GF-D8 (cell line): ENCODE results near the gene NLRP4.
"Not testable (repeated sequence)": the region's sequence is repeated elsewhere in the genome, so short reads cannot be mapped to it uniquely, and the experiment has no call there.

ENCODE experiments used
- DNase-seq: peaks from one replicate; lab custom pipeline; 2025; lab: John Stamatoyannopoulos, UW

The NLRP4 gene

DNA sequence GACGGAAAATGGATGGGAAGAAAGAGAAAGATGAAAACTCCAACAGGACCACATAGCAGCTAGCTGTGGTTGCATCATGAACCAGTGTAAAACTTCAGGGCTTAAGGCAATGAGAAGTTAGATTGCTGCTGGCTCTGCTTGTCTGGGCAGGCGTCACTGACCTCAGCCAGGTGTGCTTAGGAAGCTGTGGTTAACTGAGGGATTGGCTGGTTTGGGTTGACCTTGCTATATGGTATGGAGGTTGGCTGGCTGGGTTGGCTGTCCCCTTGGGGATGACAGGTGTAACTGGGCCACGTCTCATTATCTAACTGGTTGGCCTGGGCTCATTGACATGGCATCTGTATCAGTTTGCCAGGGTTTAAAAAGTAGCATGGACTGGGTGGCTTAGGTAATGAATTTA lies 40.9 kb downstream of the NLRP4 start:
- DNase-seq = no peak

- DNase-seq = no peak
Observed at GRCh38 chr19:55882626-55883025, 46.3 kb downstream of the NLRP4 start.

DNA sequence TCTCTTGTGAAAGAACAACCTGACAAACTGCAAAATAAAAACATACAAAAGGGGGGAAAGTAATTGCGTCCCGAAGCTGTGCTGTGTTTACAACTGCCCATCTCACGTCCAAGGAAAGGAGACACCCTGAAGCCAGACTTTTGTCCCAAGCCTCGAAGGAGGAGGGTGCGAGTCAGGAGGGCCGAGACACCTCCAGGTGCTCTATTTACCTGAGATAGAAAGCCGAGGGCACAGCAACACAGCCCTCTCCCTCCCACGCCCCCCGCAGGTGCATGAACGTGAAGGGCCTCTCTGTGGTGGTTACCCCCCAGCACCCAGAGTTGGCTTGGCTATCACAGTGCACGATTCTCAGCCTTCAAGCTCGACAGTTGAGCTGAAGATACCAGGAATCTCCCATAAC lies 62.6 kb downstream of the NLRP4 start:
- DNase-seq = no peak

DNA sequence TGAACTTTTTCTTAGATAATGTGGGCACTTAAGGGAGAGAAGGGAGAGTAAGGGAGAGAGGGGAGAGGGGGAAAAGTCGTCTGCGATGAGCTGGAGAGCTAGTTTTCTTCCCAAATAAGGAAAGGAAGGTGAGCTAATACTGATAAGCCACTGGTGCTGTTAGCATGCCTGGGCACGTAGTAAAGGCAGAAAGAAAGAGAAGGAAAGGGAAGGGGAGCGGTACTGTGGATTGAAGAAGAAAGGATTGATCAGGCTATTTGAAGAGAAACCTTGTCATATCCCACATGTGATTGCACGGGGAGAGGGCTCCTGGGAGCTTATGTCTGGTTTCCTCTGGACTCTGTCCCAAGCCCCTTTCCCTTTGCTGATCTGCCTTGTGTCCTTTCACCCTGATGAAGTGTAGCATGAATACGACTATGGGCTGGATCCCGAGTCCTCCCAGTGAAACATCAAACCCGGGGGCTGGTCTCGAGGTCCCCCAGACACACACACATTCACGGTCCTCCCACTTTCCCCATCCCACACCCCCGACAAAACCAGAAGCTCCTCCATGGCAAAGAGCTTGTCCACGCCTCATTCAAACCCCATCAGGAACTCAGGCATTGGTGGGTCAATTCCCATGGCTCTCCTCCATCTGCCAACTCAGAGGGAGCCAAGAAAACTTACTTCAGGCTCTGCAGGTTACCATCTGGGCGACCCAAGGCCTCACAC lies 65.2 kb downstream of the NLRP4 start:
- DNase-seq = no peak

DNA sequence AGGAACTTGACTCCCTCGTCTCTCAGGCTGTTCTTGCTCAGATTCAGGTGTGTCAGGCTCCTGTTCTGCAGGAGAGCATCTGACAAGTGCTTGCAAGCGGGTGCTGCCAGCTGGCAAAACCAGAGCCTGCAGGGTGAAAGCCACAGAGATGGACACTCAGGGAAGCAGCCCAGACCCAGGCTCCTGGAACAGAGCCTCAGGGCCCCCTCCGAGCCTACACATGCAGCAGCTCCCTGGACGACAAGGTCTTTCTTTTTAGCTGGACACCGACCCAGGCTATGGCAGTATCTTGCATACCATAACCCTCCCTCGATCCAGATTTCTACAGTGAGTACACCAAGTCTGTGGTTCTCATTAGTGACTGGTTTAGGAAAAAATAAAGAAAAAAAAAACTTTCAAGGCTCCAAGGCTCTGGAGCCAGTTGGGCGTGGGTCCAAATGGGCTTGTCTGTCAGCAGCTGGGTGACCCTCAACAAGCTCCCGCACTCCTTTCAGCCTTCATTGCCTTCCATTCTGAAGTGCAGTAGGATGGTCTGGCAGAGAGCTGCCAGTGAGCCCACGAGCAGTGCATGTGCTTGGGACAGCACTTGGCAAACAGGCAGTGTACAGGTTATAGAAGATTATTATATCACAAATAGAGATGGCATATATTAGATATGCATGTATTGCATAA lies 65.9 kb downstream of the NLRP4 start:
- DNase-seq = no peak

- no peak for DNase-seq
Observed at GRCh38 chr19:55907286-55907685, 70.9 kb downstream of the NLRP4 start.

DNA sequence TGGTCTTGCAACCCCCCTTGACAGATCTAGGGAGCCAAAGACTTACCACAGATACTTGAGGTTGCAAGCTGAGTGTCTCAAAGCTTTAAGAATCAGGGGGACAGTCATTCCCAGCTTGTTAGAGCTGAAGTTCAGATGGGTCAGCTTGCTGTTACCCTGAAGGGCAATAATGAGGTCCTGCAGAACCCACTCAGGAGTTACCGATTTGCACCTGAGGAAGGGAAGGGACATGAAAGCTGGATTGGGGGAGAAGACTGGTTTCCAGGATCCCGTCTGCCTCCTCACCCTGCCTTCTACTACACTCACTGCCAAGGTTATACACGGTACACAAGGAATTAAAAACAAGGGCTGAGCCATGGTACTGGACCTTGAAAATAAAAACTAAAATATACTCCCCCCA lies 71.4 kb downstream of the NLRP4 start:
- DNase-seq = no peak

DNA sequence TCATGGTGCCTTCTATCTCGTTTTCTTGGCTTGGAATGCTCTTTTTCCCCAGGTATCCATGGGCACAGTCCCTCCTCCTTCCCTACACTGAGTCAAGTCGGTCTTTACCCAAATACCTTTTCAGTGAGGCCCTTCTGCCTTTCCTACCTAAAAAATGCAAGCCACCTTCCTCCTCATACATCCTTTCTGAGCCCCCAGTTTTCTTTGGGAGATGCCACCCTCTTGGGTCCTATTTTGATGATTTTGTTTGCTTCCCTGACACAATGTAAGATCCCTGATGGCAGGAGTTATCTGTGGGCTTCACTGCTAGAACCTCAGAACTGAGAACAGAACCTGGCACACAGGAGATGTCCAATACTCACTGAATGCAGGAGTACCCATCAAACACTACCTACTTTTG lies 73.5 kb downstream of the NLRP4 start:
- no peak for DNase-seq

DNA sequence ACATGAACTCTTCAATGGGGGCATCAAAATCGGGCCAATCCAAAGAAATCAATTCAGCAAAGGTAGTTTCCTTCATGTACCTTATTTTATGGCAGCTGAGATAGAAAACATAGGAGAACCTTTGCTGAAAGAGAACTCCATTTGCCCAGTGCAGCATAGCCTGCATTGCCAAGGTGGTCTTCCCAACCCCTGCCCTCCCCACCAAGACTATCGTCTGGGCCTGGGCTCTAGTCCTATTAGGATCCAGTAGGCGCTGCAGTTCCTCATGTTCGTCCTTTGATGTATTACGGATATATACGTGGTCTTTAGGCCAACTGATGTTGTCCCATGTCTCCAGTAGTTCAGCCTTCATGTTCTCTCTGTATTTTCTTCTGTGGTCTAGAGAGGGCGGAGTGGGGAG lies 76.6 kb downstream of the NLRP4 start:
- no peak for DNase-seq

- no peak for DNase-seq
Observed at GRCh38 chr19:55913643-55914268, 77.4 kb downstream of the NLRP4 start.

DNA sequence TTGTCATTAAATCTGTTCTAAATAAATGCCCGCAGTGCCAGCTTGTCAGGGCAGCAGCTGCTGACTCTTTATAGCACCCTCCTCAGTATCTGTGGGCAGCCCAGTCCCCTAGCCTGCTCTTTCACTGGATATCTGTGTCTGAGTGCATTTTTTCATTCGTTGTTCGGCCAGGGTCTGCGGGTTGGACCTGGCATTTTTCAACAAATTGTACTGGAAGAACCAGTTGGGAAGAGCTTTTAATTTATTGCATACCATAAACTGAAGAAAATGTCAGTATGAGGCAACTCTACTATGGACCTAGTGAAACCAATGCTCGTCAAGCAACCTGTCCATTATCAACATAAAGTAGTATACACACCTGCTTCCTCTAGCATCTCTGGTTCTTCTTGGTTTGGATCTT lies 87.2 kb downstream of the NLRP4 start:
- no peak for DNase-seq

DNA sequence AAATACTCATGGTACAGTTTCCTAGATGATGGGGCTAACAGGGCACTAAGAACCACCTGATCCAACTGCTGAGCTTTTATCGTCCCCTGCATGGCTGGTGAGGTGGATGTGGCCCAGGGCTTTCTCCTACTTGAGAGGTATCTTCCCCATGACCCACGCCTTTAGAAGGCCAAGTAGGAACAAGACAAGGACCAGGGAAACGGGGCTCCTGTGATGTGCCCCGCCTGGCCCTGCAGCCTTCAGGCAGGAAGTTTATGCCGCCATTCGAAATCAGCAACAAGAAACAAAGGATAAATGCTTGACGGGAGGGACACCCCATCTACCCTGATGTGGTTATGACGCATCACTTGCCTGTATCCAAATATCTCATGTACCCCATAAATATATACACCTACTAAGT lies 91.7 kb downstream of the NLRP4 start:
- DNase-seq = no peak

- not testable (repeated sequence) for DNase-seq
Observed at GRCh38 chr19:55929258-55929657, 92.9 kb downstream of the NLRP4 start.

DNA sequence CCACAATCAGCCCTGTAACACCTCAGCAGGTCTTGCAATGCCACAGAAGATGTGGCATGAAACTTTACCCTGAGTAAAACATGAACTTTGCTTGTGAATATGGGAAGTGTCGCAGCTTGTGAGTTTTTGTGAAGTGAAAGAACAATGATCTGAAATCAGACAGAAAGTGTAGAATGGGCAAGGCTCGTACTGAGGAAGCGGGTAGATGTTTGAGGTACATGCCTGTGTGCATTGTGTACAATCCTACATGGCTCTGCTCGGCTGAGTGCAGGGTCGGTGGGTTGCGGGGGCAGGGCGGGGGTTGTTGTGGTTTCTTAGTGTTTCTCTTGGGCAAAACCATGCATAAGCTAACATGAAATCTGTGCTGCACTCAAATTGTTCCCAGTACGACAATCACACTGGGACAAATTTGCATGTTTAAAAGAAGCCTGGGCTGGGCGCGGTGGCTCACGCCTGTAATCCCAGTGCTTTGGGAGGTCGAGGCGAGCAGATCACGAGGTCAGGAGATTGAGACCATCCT lies 94.7 kb downstream of the NLRP4 start:
- DNase-seq = no peak
